ENCODE measurements around the gene KIR3DL2.
"Not testable (repeated sequence)": the region's sequence is repeated elsewhere in the genome, so short reads cannot be mapped to it uniquely, and the experiment has no call there.

KIR3DL2 gene

DNA sequence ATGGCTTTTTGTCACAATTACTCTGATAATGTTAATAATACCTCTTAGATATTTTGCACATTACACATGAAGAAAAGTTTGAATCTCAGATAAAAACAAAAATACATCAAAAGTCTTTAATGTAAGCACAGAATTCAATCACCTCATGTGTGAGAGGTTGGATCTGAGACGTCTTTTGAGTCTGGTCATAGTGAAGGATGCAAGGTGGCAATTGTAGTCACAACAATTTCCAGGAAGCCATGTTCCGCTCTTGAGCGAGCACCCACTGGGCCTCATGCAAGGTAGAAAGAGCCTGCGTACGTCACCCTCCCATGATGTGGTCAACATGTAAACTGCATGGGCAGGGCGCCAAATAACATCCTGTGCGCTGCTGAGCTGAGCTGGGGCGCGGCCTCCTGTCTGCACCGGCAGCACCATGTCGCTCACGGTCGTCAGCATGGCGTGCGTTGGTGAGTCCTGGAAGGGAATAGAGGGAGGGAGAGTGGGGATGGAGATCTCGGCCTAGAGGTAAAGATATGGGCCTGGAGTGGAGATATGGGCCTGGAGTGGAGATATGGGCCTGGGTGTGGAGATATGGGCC, at the start of gene KIR3DL2:
TSS of gene KIR3DL2 (plus strand) at position 383 of the 580 bp plus-strand sequence. CDS start at position 416, 33 bp downstream.
- FAIRE-seq; DNase-seq (ENCODE audit: insufficient read length, low spot score): not testable (repeated sequence)

DNA sequence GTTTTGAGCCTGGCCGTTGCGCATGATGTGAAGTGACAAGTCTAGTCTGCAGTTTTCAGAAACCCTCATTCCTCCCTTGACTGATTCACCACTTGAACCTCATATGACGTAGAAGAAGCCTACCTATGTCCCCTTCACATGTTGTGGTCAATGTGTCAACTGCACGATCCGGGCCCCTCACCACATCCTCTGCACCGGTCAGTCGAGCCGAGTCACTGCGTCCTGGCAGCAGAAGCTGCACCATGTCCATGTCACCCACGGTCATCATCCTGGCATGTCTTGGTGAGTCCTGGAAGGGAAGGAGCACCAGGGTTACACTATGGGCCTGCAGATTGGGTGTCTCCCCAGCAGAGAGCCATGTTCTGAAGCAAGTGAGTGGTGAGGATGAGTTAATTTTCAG, 46.8 kb upstream of the KIR3DL2 start, which contains the start of gene KIR2DL4:
TSS of gene KIR2DL4 (plus strand) at position 201 of the 400 bp plus-strand sequence. CDS start at position 243, 42 bp downstream.
- no peak for DNase-seq (ENCODE audit: insufficient read length, low spot score)
- FAIRE-seq, result no peak

DNA sequence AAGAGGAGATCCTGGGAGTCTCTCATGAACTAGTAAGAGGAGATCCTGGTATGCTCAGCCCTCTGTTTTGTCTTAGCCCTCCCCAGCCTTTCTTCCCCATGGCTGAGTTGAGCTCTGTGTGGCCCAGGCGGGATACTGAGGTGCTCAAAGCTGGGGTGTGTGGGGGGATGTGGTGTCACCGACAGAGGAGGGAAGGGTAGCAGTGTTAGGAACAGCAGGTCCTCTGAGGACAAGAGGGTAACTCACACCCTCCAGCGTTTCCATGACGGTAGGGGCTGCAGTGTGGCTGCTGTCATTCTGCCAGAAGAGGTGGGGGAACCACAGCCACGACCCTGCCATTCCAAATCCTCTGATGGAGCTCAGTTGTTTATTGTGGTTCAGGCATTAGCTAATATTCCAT, 46.1 kb upstream of the KIR3DL2 start:
- DNase-seq (ENCODE audit: insufficient read length, low spot score), result no peak
- no peak for FAIRE-seq

- DNase-seq (ENCODE audit: insufficient read length, low spot score) (no peak), FAIRE-seq (no peak)
Observed at GRCh38 chr19:54804571-54804970, 45.7 kb upstream of the KIR3DL2 start.

- FAIRE-seq (no peak), DNase-seq (ENCODE audit: insufficient read length, low spot score) (no peak)
Observed at GRCh38 chr19:54805665-54806515, 44.4 kb upstream of the KIR3DL2 start.

DNA sequence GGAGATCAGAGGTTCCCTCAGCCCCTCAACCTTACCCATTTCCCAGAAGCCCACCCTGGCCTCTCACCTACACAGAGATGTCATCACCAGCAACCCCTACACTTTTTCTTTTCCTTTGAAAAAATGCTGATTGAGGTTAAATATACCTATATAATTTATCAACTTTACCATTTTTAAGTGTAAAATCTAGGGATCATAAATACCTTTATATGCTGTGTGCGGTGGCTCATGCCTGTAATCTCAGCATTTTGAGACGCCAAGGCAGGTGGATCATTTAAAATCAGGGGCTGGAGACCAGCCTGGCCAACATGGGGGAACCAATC, 43.8 kb upstream of the KIR3DL2 start:
- no peak for DNase-seq (ENCODE audit: insufficient read length, low spot score)

GRCh38 chr19:54814571-54814970, 35.7 kb upstream of the KIR3DL2 start:
- not testable (repeated sequence) for DNase-seq (ENCODE audit: insufficient read length, low spot score); FAIRE-seq

More for the DNA sequence above, 43.8 kb upstream of the KIR3DL2 start:
- FAIRE-seq, result no peak

GRCh38 chr19:54816251-54816650, 34.0 kb upstream of the KIR3DL2 start, which contains the start of gene KIR3DL1:
KIR3DL1 (plus strand) TSS chr19:54816468.
- DNase-seq (ENCODE audit: insufficient read length, low spot score); FAIRE-seq: not testable (repeated sequence)

- DNase-seq (ENCODE audit: insufficient read length, low spot score) (no peak), FAIRE-seq (no peak)
Observed at GRCh38 chr19:54817670-54818536, 32.3 kb upstream of the KIR3DL2 start.

- DNase-seq (ENCODE audit: insufficient read length, low spot score); FAIRE-seq: not testable (repeated sequence)
Observed at GRCh38 chr19:54824416-54824815, 25.8 kb upstream of the KIR3DL2 start.

DNA sequence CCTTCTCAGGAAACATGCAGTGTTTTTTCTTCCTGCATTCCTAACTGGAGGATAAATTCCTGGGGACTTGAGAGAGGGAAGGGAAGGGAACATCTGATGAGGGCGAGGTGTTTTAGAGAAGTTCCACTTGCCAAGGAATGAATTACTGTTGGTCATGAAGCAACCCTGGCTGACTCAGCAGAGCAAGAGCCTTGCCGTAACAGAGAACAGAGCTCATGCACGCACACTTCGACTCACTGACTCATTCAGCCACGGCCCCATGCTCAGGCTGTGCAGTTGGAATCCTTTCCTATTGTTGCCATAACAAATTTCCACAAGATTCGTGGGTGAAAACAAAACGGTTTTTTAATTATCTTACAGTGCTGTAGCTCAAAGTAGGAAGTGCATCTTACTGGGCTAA, 24.9 kb upstream of the KIR3DL2 start:
- not testable (repeated sequence) for DNase-seq (ENCODE audit: insufficient read length, low spot score); FAIRE-seq

- DNase-seq (ENCODE audit: insufficient read length, low spot score); FAIRE-seq: not testable (repeated sequence)
Observed at GRCh38 chr19:54828064-54828463, 22.2 kb upstream of the KIR3DL2 start.

- FAIRE-seq; DNase-seq (ENCODE audit: insufficient read length, low spot score): not testable (repeated sequence)
Observed at GRCh38 chr19:54832496-54832895, 17.7 kb upstream of the KIR3DL2 start, which contains the start of gene KIR2DS4. KIR2DS4 (plus strand) TSS chr19:54832676.

DNA sequence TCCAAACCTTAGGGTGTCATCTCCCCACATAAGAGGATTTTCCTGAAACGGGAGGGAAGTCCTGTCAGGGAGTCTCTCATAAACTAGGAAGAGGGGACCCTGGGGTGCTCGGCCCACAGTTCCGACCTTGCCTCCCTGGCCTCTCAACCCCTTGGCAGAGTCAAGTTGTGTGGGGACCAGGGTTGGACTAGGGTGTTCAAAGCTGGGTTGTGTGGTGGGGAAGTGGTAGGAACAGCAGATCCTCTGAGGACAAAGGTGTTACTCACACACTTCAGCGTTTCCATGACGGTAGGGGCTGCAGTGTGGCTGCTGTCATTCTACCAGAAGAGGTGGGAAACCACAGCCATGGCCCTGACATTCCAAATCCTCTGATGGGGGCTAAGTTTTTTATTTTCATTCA, 15.1 kb upstream of the KIR3DL2 start:
- not testable (repeated sequence) for DNase-seq (ENCODE audit: insufficient read length, low spot score); FAIRE-seq

DNA sequence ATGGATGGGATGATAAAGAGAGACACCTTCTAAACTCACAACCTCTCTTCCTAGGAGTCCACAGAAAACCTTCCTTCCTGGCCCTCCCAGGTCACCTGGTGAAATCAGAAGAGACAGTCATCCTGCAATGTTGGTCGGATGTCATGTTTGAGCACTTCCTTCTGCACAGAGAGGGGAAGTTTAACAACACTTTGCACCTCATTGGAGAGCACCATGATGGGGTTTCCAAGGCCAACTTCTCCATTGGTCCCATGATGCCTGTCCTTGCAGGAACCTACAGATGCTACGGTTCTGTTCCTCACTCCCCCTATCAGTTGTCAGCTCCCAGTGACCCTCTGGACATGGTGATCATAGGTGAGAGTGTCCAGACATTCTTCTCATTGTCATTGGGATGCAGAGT, 12.7 kb upstream of the KIR3DL2 start:
- FAIRE-seq; DNase-seq (ENCODE audit: insufficient read length, low spot score): not testable (repeated sequence)

DNA sequence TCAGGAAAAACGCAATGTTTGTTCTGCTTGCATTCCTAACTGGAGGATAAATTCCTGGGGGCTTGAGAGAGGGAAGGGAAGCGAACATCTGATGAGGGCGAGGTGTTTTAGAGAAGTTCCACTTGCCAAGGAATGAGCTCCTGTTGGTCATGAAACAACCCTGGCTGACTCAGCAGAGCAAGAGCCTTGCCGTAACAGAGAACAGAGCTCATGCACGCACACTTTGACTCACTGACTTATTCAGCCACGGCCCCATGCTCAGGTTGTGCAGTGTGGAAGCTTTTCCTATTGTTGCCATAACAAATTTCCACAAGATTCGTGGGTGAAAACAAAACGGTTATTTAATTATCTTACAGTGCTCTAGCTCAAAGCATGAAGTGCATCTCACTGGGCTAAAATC, 7.1 kb upstream of the KIR3DL2 start:
- FAIRE-seq, result not testable (repeated sequence)

DNA sequence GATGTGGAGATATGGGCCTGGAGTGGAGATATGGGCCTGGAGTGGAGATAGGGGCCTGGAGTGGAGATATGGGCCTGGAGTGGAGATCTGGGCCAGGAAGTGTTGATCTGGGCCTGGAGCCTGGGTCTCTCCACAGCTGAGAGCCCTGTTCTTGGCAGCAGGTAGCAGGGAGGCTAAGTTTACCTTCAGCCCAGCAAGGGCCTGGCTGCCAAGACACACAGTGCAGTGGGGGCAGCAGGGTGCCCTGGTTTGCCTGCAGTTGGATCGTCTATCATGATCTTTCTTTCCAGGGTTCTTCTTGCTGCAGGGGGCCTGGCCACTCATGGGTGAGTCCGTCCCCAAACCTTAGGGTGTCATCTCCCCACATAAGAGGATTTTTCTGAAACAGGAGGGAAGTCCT, 687 bp downstream of the KIR3DL2 start:
- FAIRE-seq (no peak), DNase-seq (ENCODE audit: insufficient read length, low spot score) (no peak)

More for the DNA sequence above, 7.1 kb upstream of the KIR3DL2 start:
- not testable (repeated sequence) for DNase-seq (ENCODE audit: insufficient read length, low spot score)

DNA sequence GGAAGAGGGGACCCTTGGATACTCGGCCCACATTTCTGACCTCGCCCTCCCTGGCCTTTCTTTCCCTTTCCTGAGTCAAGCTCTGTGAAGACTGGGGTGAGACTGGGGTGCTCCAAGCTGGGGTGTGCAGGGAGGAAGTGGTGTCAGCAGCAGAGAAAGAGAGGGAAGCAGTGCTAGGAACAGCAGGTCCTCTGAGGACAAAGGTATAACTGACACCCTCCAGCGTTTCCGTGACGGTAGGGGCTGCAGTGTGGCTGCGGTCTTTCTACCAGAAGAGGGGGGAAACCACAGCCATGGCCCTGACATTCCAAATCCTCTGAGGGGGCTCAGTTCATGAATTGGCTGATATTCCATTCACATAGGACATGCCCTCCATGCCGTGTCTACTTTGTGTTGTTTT, 1.1 kb downstream of the KIR3DL2 start:
- DNase-seq (ENCODE audit: insufficient read length, low spot score) (no peak), FAIRE-seq (no peak)

DNA sequence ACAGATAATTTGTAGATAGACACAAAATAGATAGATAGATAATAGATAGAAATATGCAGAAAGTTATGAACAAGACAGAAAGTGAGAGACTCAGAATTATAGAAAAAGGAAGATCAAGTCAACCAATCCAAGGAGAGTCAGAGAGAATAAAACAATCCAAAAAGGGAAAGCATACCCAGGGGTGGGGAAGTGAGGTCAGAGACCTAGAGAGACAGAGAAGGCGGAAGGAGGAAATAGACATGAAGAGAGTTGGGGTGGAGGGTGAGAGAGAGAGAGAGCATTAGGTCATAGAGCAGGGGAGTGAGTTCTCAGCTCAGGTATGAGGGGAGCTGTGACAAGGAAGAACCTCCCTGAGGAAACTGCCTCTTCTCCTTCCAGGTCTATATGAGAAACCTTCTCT, 5.0 kb downstream of the KIR3DL2 start:
- not testable (repeated sequence) for FAIRE-seq; DNase-seq (ENCODE audit: insufficient read length, low spot score)

DNA sequence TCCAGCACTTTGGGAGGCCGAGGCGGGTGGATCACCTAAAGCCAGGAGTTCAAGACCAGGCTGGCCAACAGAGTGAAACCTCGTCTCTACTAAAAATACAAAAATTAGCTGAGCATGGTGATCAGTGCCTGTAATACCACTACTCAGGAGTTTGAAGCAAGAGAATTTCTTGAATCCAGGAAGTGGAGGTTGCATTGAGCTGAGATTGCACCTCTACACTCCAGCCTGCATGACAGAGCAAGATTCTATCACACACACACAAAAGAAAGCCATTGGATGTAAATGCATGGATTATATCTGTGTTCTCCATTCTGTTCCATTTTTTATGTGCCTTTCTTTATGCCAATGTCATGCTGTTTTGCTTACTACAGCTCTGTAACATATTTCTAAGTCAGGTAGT, 8.2 kb downstream of the KIR3DL2 start:
- DNase-seq (ENCODE audit: insufficient read length, low spot score); FAIRE-seq: not testable (repeated sequence)
